HG03469 (cell line): ENCODE results near the gene THADA.

Experiments used
- ATAC-seq: cut with Tn5 transposase; IDR thresholded peaks from one replicate; pipeline ENCODE4 v1.9.1; 2021; ENCODE audit warnings: mild to moderate bottlenecking, moderate library complexity, moderate number of reproducible peaks; ENCODE audit not compliant: unreplicated experiment

Gene THADA

DNA sequence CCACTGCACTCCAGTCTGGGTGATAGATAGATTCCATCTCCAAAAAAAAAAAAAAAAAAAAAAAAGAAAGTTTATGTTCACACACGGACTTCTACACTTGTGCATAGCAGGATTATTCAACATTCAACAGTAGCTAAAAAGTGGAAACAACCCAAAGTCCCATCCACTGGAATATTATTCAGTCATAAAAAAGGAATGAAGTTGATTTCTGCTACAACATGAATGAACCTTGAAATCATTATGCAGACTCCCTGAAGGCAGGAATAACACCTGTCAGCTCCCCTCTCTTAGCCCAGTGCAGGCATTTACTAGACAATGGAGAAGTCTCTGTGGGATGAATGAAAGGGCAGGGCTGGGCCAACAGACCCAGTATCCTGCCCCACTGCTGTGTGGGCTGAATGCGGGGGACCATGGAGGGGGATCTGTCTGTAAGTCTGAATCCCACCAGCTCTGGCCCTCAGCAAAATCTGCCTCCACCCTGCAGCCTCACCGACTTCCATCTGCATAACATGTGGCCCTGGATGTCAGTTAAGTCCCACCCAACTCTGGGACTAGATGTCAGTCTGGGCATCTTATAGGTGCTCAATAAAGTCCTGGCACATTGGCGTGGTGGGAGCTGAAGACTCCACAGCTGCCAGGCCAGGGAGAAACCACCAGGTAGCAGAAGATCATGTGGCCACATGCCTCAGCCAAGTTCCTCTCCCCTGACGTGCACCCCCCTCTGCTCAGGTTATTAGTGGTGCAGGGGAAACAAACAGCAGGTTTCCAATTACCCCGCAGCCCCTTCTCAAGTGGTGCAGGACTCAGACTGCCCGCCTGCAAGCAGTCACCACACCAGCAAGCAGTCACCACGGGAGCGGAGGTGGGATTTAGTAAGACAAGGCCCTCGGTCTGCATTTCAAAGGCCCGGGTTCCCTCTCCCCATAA, 378.3 kb downstream of the THADA start:
- no peak for ATAC-seq

DNA sequence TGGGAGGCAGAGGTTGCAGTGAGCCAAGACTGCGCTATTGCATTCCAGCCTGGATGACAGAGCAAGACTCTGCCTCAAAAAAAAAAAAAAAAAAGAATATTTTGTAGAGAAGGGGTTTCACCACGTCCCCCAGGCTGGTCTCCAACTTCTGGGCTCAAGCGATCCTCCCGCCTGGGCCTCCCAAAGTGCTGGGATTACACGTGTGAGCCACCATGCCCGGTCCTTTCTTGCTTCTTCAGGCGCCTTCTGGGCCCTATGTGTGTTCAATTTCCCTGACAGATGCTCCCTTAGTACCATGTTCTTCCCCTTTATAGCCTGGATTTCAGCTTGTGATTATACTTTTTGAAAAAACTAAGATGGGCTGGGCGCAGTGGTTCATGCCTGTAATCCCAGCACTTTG, 379.2 kb downstream of the THADA start:
- ATAC-seq, result no peak

DNA sequence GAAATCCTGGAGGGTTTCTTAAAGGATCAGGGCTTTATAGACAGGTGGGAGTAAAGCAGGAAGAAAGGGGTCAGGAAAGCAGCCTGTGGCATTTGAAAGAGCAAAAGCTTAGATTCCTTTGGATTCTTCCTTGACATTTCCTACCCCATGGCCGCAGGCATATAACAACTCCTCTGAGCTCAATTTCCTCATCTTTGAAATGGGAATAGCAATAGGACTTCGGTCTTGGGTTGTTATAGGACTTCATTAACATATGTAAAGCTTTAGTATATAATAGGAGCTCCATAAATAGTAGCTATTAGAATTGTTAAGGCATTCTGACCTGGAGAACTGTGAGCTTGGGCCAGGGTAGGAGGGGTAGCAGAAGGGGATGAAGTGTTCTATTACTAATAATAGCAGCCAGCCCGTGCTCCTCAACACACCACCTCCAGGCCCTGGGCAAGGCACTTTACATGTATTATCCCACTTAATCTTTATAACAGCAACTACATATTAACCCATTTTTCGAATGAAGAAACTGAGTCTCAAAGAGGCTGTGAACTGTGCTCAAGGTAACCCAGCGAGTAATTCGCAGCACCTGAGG, 380.1 kb downstream of the THADA start:
- no peak for ATAC-seq

DNA sequence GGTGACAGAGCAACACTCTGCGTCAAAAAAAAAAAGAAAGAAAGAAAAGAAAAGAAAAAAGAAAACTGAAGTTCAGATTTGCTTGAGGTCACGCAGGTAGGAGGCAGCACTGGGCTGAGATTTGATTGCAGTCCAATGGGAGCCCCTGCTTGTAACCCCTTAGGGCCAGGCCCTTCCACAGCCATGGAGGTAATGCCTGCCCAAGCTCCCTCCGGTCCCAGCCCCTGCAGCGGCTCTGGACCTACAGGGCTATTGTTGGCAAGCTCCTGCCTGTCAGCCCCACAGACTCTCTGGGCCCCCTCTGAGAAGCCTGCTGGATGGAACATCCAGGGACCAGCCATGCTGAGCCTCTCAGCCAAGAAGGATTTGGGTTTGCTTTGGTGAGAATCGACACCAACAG, 381.6 kb downstream of the THADA start:
- no peak for ATAC-seq

DNA sequence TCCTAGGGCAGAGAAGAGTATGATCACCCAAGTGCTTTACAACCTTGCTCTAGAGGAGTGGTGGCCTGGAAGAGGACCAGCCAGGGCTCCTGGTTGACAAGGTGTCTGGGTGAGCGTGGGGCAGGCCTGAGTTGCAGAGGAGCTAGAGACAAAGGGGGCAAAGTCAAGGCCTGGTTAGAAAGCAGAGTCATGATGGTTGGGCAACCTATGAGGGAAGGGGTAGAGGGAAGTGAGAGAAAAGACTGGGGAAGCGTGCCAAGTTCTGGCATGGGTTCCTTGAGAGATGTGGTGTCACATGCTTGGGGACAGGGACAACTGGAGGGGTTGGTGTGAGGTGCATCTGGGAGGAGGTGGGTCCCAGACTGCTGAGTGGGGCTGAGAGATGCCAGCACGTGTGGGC, 382.9 kb downstream of the THADA start:
- ATAC-seq, result no peak

DNA sequence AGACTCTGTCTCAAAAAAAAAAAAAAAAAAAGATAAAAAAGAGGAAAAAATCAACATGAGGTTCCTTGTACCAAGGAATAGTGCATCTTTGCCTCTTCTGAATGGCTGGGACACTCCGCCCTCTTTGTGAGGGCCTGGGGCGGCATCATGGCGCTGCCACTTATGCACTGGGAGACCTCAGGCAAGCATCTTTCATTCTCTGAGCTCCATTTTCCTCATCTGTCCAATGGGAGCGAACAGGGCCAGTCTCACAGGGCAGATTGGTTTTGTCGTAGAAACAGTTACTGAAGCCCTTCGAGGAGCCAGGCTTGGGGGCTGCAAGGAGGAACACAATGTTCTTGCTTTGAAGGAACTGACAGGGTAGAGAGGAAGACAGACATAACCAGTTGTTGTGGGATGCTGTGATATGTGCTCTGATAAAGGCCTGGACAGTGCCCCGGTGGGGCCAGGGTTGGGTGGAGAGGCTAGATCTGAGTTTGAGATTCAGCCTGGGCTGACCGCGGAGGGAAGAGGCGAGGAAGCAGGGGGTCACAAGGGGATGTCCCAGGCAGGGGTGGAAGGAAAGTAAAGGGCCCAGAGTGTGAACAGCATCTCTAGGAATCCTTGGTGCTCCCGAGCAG, 383.5 kb downstream of the THADA start:
- ATAC-seq, result no peak

DNA sequence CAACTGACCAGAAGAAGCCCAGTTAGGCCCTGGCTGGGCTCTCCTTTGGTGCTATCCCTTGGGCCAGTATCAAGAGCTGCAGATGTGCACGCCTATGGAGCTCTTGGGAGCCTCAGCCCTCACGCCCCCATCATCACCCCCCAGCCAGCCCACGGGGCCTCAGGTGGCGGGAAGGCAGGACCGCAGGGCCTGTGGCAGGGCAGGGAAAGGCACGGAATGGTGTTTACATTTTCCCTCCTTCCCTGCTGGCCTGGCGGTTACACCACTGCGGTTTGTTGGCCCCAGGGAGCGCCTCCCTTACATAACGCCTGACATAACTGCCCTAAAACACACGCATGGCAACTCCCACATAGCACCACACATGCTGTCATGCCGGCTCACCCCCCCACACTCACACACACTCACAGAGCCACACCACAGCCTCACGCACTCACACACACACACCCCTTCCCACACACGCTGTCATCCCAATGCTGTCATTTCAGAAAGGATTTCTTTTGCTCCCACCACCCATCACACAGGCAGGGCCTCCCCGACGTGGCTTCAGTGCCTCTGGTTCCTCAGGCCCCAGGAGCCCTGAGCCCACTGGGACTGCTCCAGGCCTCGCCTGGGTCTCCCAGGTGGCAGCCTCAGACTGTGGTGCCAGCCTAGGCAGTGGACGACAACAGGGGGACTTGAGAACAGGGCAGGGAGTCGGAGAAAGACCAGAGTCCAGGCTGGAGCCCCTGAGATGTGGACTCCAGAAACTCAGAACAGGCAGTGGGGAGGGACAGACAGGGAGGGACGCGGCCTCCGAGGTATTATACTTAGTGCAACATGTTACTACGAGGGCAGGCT, 385.2 kb downstream of the THADA start:
- ATAC-seq, result no peak

DNA sequence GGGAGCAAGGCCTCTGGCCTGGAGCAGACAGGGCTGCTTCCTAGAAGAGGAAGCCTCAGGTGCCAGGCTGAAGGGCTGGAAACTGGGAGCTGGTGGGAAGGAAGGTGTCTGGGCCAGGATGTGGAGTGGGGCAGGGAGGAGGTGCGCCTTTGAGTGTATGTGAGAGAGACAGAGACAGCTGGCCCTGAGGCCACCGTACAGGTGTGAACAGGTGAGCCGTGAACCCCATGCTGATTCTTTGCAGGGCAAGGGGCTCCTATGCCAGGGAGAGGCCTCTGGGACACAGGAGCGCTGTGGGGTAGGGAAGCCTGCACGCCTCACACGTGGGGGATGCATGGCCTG, 385.7 kb downstream of the THADA start:
- ATAC-seq, result no peak

DNA sequence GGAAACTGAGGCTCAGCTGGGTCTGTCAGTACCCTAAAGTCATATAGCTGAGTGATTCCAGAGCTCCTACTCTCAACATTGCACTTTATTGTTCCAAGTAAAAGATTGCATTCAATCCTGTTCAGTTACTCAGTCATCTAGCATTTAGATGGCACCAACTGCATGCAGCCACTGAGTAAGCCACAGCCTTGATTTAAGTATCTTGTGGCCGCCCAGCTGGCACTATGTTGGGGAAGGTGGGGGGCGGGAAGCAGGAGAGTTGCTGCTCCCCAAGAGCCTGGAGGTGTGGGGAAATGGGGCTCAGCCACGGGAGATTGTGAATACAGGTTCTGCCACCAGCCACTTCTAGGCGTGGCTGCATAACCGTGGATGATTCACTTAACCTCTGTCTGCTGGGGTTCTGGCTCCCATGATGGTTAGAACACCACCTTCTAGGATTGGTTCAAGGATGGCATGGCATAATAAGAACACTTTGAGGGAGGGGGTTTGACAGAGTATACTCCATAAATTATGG, 386.6 kb downstream of the THADA start:
- ATAC-seq, result no peak

DNA sequence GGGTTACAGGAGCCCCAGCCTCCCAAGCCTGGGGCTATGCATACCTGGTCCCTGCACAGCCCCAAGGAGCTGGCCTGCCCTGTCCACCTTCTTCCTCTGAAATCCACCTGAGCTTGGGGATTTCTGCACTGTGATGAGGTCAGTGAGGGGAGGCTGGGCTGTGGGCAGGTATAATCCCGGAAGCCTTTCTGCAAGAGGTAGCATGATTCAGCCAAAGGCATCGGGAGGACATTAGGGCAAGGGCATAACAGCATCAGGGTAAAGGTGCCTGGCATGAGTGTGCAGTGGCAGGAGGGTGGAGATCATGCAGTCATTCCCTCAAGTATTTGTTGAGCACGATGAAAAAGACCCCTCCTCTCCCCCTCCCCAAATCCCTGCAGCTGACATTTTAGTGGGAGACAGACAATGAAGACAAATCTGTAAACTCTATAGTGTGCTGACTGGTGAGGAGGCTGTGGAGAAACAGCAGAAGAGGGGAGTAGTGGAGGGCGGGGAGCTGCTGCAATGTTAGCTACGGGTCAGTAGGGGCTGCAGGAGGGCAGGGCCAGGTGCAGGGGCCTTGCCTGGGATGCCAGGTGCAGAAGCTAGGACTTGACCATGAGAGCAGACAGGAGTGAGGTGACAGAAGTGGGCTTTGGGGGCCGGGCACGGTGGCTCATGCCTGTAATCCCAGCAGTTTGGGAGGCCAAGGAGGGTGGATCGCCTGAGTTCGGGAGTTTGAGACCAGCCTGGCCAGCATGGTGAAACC, 388.1 kb downstream of the THADA start:
- no peak for ATAC-seq

DNA sequence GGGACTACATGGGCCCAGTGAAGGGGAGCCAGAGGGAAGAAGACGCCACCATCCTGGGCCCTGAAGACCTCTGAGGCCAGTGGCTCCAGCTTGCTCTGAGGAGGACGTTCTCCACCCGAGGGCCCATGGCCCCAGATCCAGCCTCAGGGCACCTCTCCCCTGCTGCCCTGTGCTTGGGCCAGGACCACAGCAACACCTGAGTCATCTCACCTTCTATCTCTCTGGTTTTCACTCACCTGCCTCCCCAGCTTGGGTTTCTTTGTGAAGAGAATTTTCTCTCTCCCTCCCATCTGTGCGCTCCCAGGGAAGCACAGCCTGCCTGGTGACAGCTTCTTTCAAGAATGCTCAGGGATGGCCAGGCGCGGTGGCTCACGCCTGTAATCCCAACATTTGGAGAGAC, 389.2 kb downstream of the THADA start:
- no peak for ATAC-seq

DNA sequence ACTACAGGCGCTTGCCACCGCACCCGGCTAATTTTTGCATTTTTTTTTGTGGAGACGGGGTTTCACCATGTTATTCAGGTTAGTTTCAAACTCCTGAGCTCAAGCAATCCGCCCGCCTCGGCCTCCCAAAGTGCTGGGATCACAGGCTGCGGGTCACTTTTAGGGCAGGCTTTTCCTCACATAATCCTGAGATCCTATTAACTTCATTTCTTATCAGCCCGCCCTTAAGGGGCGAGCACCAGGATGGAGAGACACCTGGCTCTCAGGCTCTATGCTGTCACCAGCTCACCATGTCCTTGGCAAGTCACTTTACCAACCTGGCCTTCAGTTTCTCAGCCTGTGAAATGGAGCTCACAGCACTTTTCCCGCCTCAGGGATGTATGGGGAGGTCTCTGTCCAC, 392.5 kb downstream of the THADA start:
- no peak for ATAC-seq

DNA sequence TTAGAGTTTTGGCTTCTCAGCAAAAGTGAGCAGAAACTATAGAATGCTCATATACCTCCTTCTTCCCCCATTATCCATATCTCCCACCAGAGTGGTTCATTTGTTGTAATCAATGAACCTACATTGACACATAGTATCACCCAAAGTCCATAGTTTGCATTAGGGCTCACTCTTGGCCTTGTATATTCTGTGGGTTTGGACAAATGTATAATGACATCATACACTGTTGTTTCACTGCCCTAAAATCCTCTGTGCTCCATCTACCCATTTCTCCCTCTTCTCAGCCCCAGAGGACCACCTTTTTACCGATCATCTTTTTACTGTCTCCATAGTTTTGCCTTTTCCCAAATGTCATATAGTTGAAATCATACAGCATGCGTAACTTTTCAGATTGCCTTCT, 393.5 kb downstream of the THADA start:
- no peak for ATAC-seq

DNA sequence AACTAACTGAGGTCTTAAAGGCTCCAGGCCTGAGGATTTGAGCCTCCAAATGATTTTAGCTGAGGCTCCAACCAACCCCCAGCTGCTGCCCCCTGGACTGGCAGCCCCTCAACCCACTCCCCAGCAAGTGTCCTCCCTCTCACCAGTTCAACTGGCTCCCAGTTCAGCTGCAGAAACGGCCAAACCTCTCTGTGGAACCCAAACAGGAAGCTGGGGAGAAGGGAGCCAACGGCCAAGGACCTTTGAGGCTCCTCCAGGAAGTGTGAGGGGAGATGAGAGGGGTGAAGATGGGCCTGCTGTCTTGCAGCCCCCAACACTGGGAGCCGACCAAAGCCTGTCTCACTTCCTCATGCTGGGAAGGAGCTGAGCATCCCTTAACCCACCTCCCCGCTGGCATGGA, 394.3 kb downstream of the THADA start:
- no peak for ATAC-seq

DNA sequence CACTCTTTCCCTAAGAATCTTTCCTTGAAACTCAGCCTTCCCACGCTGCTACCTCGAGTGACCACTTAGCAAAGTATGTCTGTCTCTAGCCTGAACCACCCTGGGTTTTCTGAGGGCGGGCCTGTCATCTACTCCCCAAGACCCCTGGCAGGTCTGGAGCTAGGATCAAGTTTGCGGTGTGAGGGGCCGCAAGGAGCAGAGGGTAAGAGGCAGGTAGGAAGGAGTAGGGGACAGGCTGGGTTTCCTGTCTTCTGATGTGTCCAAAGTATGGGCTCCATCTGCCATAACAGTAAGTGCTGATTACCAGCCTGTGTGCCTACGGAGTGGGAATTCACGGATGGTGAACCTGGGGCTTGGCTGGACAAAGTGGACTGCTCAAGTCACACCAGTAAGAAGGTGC, 394.8 kb downstream of the THADA start:
- ATAC-seq, result no peak

DNA sequence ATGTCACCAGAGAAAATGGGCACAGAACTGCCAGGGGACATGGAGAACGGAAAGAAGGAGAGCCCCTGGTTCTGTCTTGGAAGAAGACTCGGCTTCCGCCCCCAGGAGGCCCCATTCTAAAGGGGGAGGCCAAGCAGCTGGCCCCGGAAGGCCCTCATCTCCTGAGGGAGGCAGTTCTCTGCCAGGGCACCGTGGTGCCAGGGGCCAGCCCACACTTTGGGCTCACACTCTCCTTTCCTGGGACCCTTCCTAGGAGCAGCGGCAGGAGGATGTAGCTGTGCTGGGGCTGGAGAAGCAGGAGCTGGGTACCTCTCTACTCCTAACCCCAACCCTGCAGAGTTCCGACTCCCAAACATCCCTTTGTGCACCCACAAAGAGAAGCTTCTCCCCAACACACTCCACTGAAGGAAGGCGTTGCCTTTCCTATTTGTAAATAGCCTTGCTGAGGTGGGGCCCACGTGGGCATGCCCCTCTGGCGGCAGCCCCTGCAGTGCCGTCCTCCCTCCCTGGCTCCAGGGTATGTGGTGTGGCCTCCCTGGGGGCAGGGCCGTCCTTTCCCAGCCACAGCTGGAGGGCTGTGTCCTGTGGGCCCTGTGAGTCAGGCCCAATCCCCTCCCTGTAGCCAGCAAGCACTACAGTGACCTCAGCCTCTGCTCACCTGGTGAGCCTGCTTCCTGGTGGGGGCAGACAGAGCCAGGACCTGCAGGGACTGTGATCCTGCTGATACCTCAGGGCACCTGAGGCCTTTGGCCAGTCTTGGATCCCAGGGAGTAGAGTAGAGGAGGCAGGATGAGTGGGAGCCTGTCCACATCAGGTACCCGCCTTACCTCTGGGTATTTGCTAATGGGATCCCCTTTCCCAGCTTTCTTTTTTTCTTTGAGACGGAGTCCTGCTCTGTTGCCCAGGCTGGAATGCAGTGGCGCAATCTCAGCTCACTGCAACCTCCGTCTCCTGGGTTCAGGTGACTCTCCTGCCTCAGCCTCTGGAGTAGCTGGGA, 396.0 kb downstream of the THADA start:
- ATAC-seq, result no peak

DNA sequence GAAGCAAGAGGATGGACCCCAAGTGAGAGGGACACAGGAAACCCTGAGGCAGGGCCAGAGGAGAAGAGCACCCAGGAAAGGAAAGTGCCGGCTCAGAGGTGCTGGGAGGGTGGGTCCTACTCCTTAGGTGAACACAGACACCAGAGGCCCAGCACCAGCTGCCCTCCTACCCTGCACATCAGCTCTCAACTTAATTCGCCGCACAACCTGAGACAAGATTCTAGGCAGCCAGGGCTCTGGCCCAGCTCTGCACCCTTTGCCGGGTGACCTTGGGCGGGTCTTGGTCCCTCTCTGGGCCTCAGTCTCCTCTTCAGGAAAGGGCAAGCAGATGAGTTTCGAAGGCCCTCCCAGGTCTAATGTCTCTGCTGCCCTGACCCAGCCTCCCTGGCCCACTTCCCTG, 397.6 kb downstream of the THADA start:
- ATAC-seq, result no peak

DNA sequence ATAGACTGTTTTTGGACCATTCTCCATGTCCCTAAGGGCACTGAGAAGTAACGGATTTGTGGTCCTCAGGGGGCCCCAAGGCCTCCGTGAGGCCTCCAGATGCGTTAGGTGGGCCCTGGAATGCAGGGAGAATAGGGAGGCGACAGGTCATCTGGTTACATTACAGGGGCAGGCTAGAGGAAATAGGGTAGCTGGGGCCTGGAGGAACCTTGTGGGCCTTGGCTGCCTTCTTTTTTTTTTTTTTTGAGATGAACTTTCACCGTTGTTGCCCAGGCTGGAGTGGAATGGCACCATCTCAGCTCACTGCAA, 398.3 kb downstream of the THADA start:
- no peak for ATAC-seq
